IPS DF 4.7 (cell line): ENCODE results near the gene UBAC2.

Experiments
- DNase-seq: peaks from one replicate; pipeline ENCODE4 v3.0.0-alpha.2; 2013; ENCODE audit warnings: low spot score; ENCODE audit errors: extremely low read depth

The UBAC2 gene

GRCh38 chr13:99431927-99432608 is 231.4 kb downstream of the UBAC2 start:
- no peak for DNase-seq

- DNase-seq: no peak
Measured at GRCh38 chr13:99432609-99433542, 232.2 kb downstream of the UBAC2 start.

GRCh38 chr13:99433543-99434075 is 233.0 kb downstream of the UBAC2 start:
- no peak for DNase-seq

GRCh38 chr13:99434258-99434788 is 233.7 kb downstream of the UBAC2 start:
- no peak for DNase-seq

GRCh38 chr13:99435116-99435515 is 234.5 kb downstream of the UBAC2 start:
- no peak for DNase-seq

- DNase-seq: no peak
Measured at GRCh38 chr13:99435998-99436397, 235.3 kb downstream of the UBAC2 start.
